ENCODE data around the gene CLDN34.

Gene CLDN34

DNA sequence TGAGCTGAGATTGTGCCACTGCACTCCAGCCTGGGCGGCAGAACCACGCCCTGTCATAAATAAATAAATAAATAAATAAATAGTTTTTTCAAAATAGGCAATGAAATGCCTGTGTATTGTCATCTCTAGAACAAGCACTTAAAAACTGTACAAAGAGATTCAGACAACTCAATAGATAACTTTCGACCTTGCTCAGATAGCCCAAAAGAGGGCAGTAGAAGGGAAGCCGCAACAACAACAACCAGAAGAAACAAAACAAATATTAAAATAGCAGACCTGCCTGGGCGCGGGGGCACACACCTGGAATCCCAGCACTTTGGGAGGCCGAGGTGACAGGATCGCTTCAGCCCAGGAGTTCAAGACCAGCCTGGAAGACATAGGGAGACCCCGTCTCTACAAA, 9.4 kb upstream of the CLDN34 start:
- Histone ChIP-seq H3K4ac (ENCODE audit: low read depth, low read length) (no peak overlapping the region), H3K27ac (ENCODE audit: low read depth, low read length) (no peak overlapping the region), H3K79me2 (ENCODE audit: control insufficient read depth, insufficient read depth, low read length) (no peaks in the 10 kb centered on the region), H2BK15ac (replicated peaks; ENCODE audit: low read depth) (no peak overlapping the region), H4K8ac (ENCODE audit: low read depth, low read length) (no peak overlapping the region), H3K4me3 (ENCODE audit: low read length) (no peak overlapping the region), H3K79me1 (ENCODE audit: low read length) (no peaks in the 10 kb centered on the region), H3K4me2 (ENCODE audit: low read length) (no peak overlapping the region), H3K27me3 (ENCODE audit: insufficient read depth, low read length, poor library complexity) (no peaks in the 10 kb centered on the region), H2BK5ac (ENCODE audit: low read length) (no peak overlapping the region), H3K23ac (ENCODE audit: low read length) (no peak overlapping the region), H3K18ac (ENCODE audit: low read length) (no peak overlapping the region), H2AK5ac (ENCODE audit: low read length) (no peak overlapping the region), H4K5ac (ENCODE audit: low read length) (no peak overlapping the region), H3K9ac (ENCODE audit: low read length) (no peak overlapping the region), H3K56ac (ENCODE audit: low read length) (no peak overlapping the region), H3K4me1 (ENCODE audit: control insufficient read depth, low read depth, low read length) (no peaks in the 10 kb centered on the region), H3K36me3 (ENCODE audit: control insufficient read depth, insufficient read depth, low read length) (no peaks in the 10 kb centered on the region), H2BK120ac (ENCODE audit: low read depth, low read length) (no peak overlapping the region)
- no CpG with 5 or more reads among the region's 9 CpGs for WGBS (ENCODE audit: extremely low coverage, insufficient coverage, low lambda C conversion rate)
- no peak for DNase-seq

DNA sequence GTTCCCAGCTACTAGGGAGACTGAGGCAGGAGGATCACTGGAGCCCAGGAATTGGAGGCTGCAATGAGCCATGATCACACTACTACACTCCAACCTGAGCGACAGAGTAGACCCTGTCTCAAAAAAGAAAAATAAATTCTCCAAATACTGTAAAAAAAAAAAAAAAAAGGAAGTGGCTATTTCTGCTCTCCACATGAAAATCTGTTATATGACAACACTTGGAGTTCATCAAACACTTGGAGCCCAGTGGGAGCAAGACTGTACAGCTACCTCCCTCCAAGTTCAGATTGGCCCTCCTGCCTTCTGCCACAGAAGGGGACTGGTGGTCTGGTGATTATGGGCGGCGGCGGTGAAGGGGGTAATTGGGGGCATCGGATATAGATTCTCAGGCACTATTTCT, 9.0 kb upstream of the CLDN34 start:
- Histone ChIP-seq H3K27ac (ENCODE audit: low read depth, low read length) (no peak overlapping the region), H3K56ac (ENCODE audit: low read length) (no peak overlapping the region), H3K79me1 (ENCODE audit: low read length) (no peaks in the 10 kb centered on the region), H2BK5ac (ENCODE audit: low read length) (no peak overlapping the region), H3K4me2 (ENCODE audit: low read length) (no peak overlapping the region), H2BK120ac (ENCODE audit: low read depth, low read length) (no peak overlapping the region), H4K5ac (ENCODE audit: low read length) (no peak overlapping the region), H3K4ac (ENCODE audit: low read depth, low read length) (no peak overlapping the region), H3K79me2 (ENCODE audit: control insufficient read depth, insufficient read depth, low read length) (no peaks in the 10 kb centered on the region), H3K9ac (ENCODE audit: low read length) (no peak overlapping the region), H3K27me3 (ENCODE audit: insufficient read depth, low read length, poor library complexity) (no peaks in the 10 kb centered on the region), H4K8ac (ENCODE audit: low read depth, low read length) (no peak overlapping the region), H3K18ac (ENCODE audit: low read length) (no peak overlapping the region), H3K4me1 (ENCODE audit: control insufficient read depth, low read depth, low read length) (no peaks in the 10 kb centered on the region), H3K23ac (ENCODE audit: low read length) (no peak overlapping the region), H2BK15ac (replicated peaks; ENCODE audit: low read depth) (no peak overlapping the region), H2AK5ac (ENCODE audit: low read length) (no peak overlapping the region), H3K36me3 (ENCODE audit: control insufficient read depth, insufficient read depth, low read length) (no peaks in the 10 kb centered on the region), H3K4me3 (ENCODE audit: low read length) (no peak overlapping the region)
- no CpG with 5 or more reads among the region's 5 CpGs for WGBS (ENCODE audit: extremely low coverage, insufficient coverage, low lambda C conversion rate)
- DNase-seq, result no peak

DNA sequence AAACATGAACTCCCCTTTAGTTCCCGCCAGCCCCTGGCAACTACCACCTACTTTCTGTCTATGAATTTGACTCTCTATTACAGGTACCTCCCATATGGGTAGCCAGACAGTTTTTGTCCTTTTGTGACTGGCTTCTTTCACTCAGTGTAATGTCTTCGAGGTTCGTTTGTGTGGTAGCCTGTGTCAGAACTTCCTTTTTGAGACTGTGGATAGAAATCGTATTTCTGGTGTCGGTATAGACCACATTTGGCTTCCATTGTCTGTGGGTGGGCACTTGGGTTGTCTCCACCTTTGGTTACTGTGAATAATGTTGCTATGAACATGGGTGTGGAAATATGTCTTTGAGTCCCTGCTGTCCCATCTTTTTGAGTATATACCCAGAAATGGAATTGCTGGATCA, 5.4 kb upstream of the CLDN34 start:
- Histone ChIP-seq H3K27ac (ENCODE audit: low read depth, low read length) (no peak overlapping the region), H4K8ac (ENCODE audit: low read depth, low read length) (no peak overlapping the region), H3K56ac (ENCODE audit: low read length) (no peak overlapping the region), H3K23ac (ENCODE audit: low read length) (no peak overlapping the region), H3K4me1 (ENCODE audit: control insufficient read depth, low read depth, low read length) (no peaks in the 10 kb centered on the region), H2BK120ac (ENCODE audit: low read depth, low read length) (no peak overlapping the region), H3K79me2 (ENCODE audit: control insufficient read depth, insufficient read depth, low read length) (no peaks in the 10 kb centered on the region), H3K4me2 (ENCODE audit: low read length) (no peak overlapping the region), H3K18ac (ENCODE audit: low read length) (no peak overlapping the region), H3K4ac (ENCODE audit: low read depth, low read length) (no peak overlapping the region), H3K9ac (ENCODE audit: low read length) (no peak overlapping the region), H3K79me1 (ENCODE audit: low read length) (no peaks in the 10 kb centered on the region), H2AK5ac (ENCODE audit: low read length) (no peak overlapping the region), H3K4me3 (ENCODE audit: low read length) (no peak overlapping the region), H3K36me3 (ENCODE audit: control insufficient read depth, insufficient read depth, low read length) (no peaks in the 10 kb centered on the region), H2BK5ac (ENCODE audit: low read length) (no peak overlapping the region), H2BK15ac (replicated peaks; ENCODE audit: low read depth) (no peak overlapping the region), H4K5ac (ENCODE audit: low read length) (no peak overlapping the region), H3K27me3 (ENCODE audit: insufficient read depth, low read length, poor library complexity) (no peaks in the 10 kb centered on the region)
- no CpG with 5 or more reads among the region's 5 CpGs for WGBS (ENCODE audit: extremely low coverage, insufficient coverage, low lambda C conversion rate)
- no peak for DNase-seq

DNA sequence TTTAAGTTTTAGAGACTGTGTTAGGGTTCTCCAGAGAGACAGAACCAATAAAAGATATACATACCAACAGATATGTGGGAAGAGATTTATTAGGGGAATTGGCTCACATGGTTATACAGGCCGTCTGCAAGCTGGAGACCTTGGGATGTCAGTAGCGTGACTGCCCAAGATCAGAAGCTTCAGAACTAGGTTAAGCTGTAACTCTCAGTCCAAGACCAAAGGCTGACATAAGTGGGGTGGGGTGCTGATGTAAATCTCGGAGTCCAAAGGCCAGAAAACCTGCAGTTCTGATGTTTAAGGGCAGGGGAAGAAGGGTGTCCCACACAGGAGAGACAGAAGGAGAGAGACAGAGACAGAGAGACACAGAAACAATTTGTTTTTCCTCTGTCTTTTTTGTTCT, 10.5 kb downstream of the CLDN34 start:
- H3K4me3 ChIP-seq (ENCODE audit: low read length), result no peak overlapping the region
- H2BK5ac ChIP-seq (ENCODE audit: low read length), result no peak overlapping the region
- no CpG with 5 or more reads among the region's 3 CpGs for WGBS (ENCODE audit: extremely low coverage, insufficient coverage, low lambda C conversion rate)
- H3K36me3 ChIP-seq (ENCODE audit: control insufficient read depth, insufficient read depth, low read length), result no peaks in the 10 kb centered on the region
- no peaks in the 10 kb centered on the region for H3K79me1 ChIP-seq (ENCODE audit: low read length)
- H3K27me3 ChIP-seq (ENCODE audit: insufficient read depth, low read length, poor library complexity), result no peaks in the 10 kb centered on the region
- no peak overlapping the region for H2BK120ac ChIP-seq (ENCODE audit: low read depth, low read length)
- no peak overlapping the region for H2AK5ac ChIP-seq (ENCODE audit: low read length)
- no peak overlapping the region for H3K9ac ChIP-seq (ENCODE audit: low read length)
- H3K56ac ChIP-seq (ENCODE audit: low read length), result no peak overlapping the region
- H4K5ac ChIP-seq (ENCODE audit: low read length), result no peak overlapping the region
- no peak overlapping the region for H3K27ac ChIP-seq (ENCODE audit: low read depth, low read length)
- no peak overlapping the region for H2BK15ac ChIP-seq (replicated peaks; ENCODE audit: low read depth)
- no peak for DNase-seq
- H3K4me1 ChIP-seq (ENCODE audit: control insufficient read depth, low read depth, low read length), result no peaks in the 10 kb centered on the region
- no peaks in the 10 kb centered on the region for H3K79me2 ChIP-seq (ENCODE audit: control insufficient read depth, insufficient read depth, low read length)
- no peak overlapping the region for H3K4me2 ChIP-seq (ENCODE audit: low read length)
- no peak overlapping the region for H3K18ac ChIP-seq (ENCODE audit: low read length)
- H3K23ac ChIP-seq (ENCODE audit: low read length), result no peak overlapping the region
- no peak overlapping the region for H4K8ac ChIP-seq (ENCODE audit: low read depth, low read length)
- H3K4ac ChIP-seq (ENCODE audit: low read depth, low read length), result no peak overlapping the region

DNA sequence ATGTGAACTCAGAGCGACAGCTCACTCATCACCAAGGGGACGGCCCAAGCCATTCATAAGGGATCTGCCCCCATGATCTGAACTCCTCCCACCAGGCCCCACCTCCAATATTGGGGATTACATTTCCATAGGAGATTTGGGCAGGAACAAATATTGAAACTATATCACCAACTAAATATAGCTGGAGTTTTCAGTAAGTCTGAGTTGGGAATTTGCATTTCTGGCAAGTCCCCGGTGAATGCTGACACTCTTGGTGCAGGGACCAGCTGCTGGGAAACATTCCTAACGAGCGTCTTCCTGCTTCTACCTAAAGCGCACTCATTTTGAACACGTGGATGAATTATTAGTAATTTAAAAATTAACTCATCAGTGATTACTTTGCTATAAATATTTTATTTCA, 13.2 kb downstream of the CLDN34 start:
- H3K36me3 ChIP-seq (ENCODE audit: control insufficient read depth, insufficient read depth, low read length), result no peaks in the 10 kb centered on the region
- no peak overlapping the region for H2BK15ac ChIP-seq (replicated peaks; ENCODE audit: low read depth)
- H3K23ac ChIP-seq (ENCODE audit: low read length), result no peak overlapping the region
- H3K18ac ChIP-seq (ENCODE audit: low read length), result no peak overlapping the region
- no peak overlapping the region for H3K4me2 ChIP-seq (ENCODE audit: low read length)
- no peaks in the 10 kb centered on the region for H3K79me2 ChIP-seq (ENCODE audit: control insufficient read depth, insufficient read depth, low read length)
- H2BK5ac ChIP-seq (ENCODE audit: low read length), result no peak overlapping the region
- H3K56ac ChIP-seq (ENCODE audit: low read length), result no peak overlapping the region
- H4K5ac ChIP-seq (ENCODE audit: low read length), result no peak overlapping the region
- no peak overlapping the region for H4K8ac ChIP-seq (ENCODE audit: low read depth, low read length)
- no peak for DNase-seq
- no peak overlapping the region for H2AK5ac ChIP-seq (ENCODE audit: low read length)
- H3K4me1 ChIP-seq (ENCODE audit: control insufficient read depth, low read depth, low read length), result no peaks in the 10 kb centered on the region
- no peaks in the 10 kb centered on the region for H3K79me1 ChIP-seq (ENCODE audit: low read length)
- no peak overlapping the region for H3K27ac ChIP-seq (ENCODE audit: low read depth, low read length)
- H3K27me3 ChIP-seq (ENCODE audit: insufficient read depth, low read length, poor library complexity), result no peaks in the 10 kb centered on the region
- no peak overlapping the region for H2BK120ac ChIP-seq (ENCODE audit: low read depth, low read length)
- H3K4ac ChIP-seq (ENCODE audit: low read depth, low read length), result no peak overlapping the region
- H3K9ac ChIP-seq (ENCODE audit: low read length), result no peak overlapping the region
- no peak overlapping the region for H3K4me3 ChIP-seq (ENCODE audit: low read length)
- no CpG with 5 or more reads among the region's 7 CpGs for WGBS (ENCODE audit: extremely low coverage, insufficient coverage, low lambda C conversion rate)

DNA sequence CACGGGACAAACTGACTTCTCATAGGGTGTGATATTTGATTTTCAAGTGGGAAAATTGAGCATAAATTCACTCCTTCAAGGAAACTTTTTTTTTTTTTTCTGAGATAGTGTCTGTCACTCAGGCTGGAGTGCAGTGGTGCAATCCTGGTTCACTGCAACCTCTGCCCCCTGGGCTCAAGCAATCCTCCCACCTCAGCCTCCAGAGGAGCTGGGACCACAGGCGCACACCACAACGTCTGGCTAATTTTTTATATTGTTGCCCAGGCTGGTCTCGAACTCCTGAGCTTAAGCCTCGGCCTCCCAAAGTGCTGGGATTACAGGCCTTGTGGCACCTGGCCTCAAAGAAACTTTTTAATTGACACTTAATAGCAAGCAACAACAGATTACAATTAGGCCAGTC, 13.8 kb downstream of the CLDN34 start:
- Histone ChIP-seq H3K23ac (ENCODE audit: low read length) (no peak overlapping the region), H2AK5ac (ENCODE audit: low read length) (no peak overlapping the region), H3K4me3 (ENCODE audit: low read length) (no peak overlapping the region), H2BK15ac (replicated peaks; ENCODE audit: low read depth) (no peak overlapping the region), H3K4me2 (ENCODE audit: low read length) (no peak overlapping the region), H2BK120ac (ENCODE audit: low read depth, low read length) (no peak overlapping the region), H3K18ac (ENCODE audit: low read length) (no peak overlapping the region), H2BK5ac (ENCODE audit: low read length) (no peak overlapping the region), H3K4ac (ENCODE audit: low read depth, low read length) (no peak overlapping the region), H4K5ac (ENCODE audit: low read length) (no peak overlapping the region), H3K4me1 (ENCODE audit: control insufficient read depth, low read depth, low read length) (no peaks in the 10 kb centered on the region), H3K56ac (ENCODE audit: low read length) (no peak overlapping the region), H3K27ac (ENCODE audit: low read depth, low read length) (no peak overlapping the region), H3K27me3 (ENCODE audit: insufficient read depth, low read length, poor library complexity) (no peaks in the 10 kb centered on the region), H3K79me2 (ENCODE audit: control insufficient read depth, insufficient read depth, low read length) (no peaks in the 10 kb centered on the region), H4K8ac (ENCODE audit: low read depth, low read length) (no peak overlapping the region), H3K36me3 (ENCODE audit: control insufficient read depth, insufficient read depth, low read length) (no peaks in the 10 kb centered on the region), H3K79me1 (ENCODE audit: low read length) (no peaks in the 10 kb centered on the region), H3K9ac (ENCODE audit: low read length) (no peak overlapping the region)
- no CpG with 5 or more reads among the region's 5 CpGs for WGBS (ENCODE audit: extremely low coverage, insufficient coverage, low lambda C conversion rate)
- DNase-seq, result no peak
